MM.1S (cell line): Measurements from ENCODE around the gene BOC.

Source experiments
- EZH2 ChIP-seq: fragments of 300-600 bp; sonication (generic); optimal IDR thresholded peaks from 2 replicates; pipeline ENCODE3; 2017; ENCODE audit warnings: low read depth, mild to moderate bottlenecking, antibody characterized with exemption, low read length, mixed read lengths
- TF ChIP-seq, protein P1 (sequence below): fragments of 300-600 bp; sonication (generic); IDR thresholded peaks from 2 replicates; pipeline ENCODE4 v1.5.1; 2016; ENCODE audit warnings: antibody characterized with exemption, low read length, mixed read lengths

GRCh38 chr3:113269661-113270060, 58.3 kb downstream of the BOC start:
- TF ChIP-seq, protein P1, sequence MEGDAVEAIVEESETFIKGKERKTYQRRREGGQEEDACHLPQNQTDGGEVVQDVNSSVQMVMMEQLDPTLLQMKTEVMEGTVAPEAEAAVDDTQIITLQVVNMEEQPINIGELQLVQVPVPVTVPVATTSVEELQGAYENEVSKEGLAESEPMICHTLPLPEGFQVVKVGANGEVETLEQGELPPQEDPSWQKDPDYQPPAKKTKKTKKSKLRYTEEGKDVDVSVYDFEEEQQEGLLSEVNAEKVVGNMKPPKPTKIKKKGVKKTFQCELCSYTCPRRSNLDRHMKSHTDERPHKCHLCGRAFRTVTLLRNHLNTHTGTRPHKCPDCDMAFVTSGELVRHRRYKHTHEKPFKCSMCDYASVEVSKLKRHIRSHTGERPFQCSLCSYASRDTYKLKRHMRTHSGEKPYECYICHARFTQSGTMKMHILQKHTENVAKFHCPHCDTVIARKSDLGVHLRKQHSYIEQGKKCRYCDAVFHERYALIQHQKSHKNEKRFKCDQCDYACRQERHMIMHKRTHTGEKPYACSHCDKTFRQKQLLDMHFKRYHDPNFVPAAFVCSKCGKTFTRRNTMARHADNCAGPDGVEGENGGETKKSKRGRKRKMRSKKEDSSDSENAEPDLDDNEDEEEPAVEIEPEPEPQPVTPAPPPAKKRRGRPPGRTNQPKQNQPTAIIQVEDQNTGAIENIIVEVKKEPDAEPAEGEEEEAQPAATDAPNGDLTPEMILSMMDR: no peak
- TF ChIP-seq EZH2: no peak
